DND-41 (cell line): Measurements from ENCODE around the gene TGM1.

Experiments
- ATAC-seq: fragments of 200-7000 bp; cut with Tn5 transposase; 3 replicates; pipeline ENCODE4 v1.9.1; 2021; ENCODE audit warnings: low read depth; ENCODE audit not compliant: insufficient read depth
- DNase-seq: peaks from one replicate; pipeline ENCODE4 v3.0.0-alpha.2; 2020
- H2AFZ ChIP-seq: 2 replicates; pipeline ENCODE4 v1.6.0; 2012; ENCODE audit warnings: low read depth, low read length
- H3K27ac ChIP-seq: 2 replicates; pipeline ENCODE4 v1.5.1; 2012; ENCODE audit warnings: low read length, inconsistent platforms
- H3K27me3 ChIP-seq: fragments of 200-600 bp; sonication (generic); 2 replicates; pipeline ENCODE4 v1.6.0; 2012; ENCODE audit warnings: low read length, mild to moderate bottlenecking, inconsistent platforms; ENCODE audit not compliant: insufficient read depth, poor library complexity
- H3K36me3 ChIP-seq: 2 replicates; pipeline ENCODE4 v1.5.1; 2012; ENCODE audit warnings: low read length, inconsistent platforms; ENCODE audit not compliant: insufficient read depth
- H3K4me1 ChIP-seq: 2 replicates; pipeline ENCODE4 v1.5.1; 2012; ENCODE audit warnings: mild to moderate bottlenecking, low read length; ENCODE audit not compliant: insufficient read depth
- H3K4me2 ChIP-seq: 2 replicates; pipeline ENCODE4 v1.6.0; 2012; ENCODE audit warnings: mild to moderate bottlenecking, moderate library complexity, low read length, inconsistent platforms; ENCODE audit not compliant: insufficient read depth
- H3K4me3 ChIP-seq, 2 experiments: fragments of 200-600 bp in 1 of 2; shearing (Covaris generic) in 1 of 2; 2 replicates each; pipeline ENCODE4 v1.5.1; 2012 to 2016; ENCODE audit warnings: inconsistent platforms in 2 of 2, low read length in 2 of 2, mild to moderate bottlenecking in 2 of 2, low read depth in 1 of 2, moderate library complexity in 1 of 2
- H3K79me2 ChIP-seq: 2 replicates; pipeline ENCODE4 v1.6.0; 2012; ENCODE audit warnings: low read length, inconsistent platforms; ENCODE audit not compliant: insufficient read depth
- H3K9ac ChIP-seq: 2 replicates; pipeline ENCODE4 v1.6.0; 2012; ENCODE audit warnings: low read depth, mild to moderate bottlenecking, inconsistent platforms, low read length, moderate library complexity
- H3K9me3 ChIP-seq: 2 replicates; pipeline ENCODE4 v1.5.1; 2012; ENCODE audit warnings: low read length, moderate library complexity, mild to moderate bottlenecking, inconsistent platforms; ENCODE audit not compliant: insufficient read depth, severe bottlenecking
- H4K20me1 ChIP-seq: 2 replicates; pipeline ENCODE4 v1.6.0; 2012; ENCODE audit warnings: low read length; ENCODE audit not compliant: insufficient read depth
- CTCF ChIP-seq: IDR thresholded peaks from 2 replicates; pipeline ENCODE4 v1.5.1; 2012; ENCODE audit warnings: borderline replicate concordance, low read length, moderate library complexity, mild to moderate bottlenecking; ENCODE audit not compliant: poor library complexity, severe bottlenecking; ENCODE audit errors: extremely low read depth
- EZH2 ChIP-seq: IDR thresholded peaks from 3 replicates; pipeline ENCODE4 v1.6.1; 2012; ENCODE audit warnings: borderline replicate concordance, low read depth, mild to moderate bottlenecking, moderate library complexity, low read length, inconsistent platforms; ENCODE audit not compliant: severe bottlenecking

Gene TGM1

DNA sequence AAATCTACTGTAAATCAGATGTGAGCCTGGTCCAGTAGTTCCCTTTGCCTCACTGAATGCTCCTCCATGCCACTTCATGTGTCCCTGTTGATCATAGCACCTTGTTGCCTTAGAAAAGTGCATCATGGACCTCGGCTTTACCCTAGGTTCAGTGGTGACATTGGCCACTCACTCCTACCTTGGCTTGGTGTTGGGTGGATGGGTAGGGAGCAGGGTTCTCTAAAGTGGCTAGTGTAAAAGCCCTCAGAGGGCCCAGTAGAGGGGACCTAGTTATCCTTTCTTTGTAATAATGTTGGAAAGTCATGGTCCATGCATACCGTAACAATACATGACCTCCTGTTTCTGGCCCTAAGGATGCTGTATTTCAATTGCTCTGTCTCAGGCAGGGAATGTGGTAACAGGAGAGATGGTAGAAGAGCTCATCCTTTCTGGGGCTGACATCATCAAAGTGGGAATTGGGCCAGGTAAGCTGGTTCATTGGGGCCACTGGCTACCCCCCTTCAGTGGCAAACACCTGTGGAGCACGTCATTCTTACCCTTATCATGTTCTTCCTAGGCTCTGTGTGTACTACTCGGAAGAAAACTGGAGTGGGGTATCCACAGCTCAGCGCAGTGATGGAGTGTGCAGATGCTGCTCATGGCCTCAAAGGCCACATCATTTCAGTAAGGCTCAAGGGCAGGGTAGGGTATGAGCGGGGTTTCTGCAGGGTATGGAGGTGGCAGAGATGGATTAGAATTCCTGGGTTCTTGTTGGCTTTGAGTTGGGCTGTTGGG lies 26.1 kb downstream of the TGM1 start:
- no peak overlapping the region for H2AFZ ChIP-seq
- H3K9ac ChIP-seq, result no peak overlapping the region
- peaks cover 14% of the 10 kb centered on the region for H4K20me1 ChIP-seq
- H3K9me3 ChIP-seq, result no peaks in the 10 kb centered on the region
- peaks cover 59% of the 10 kb centered on the region for H3K4me1 ChIP-seq
- ATAC-seq (no peak), DNase-seq (no peak)
- H3K4me3 ChIP-seq, result no peak overlapping the region
- H3K27ac ChIP-seq, result no peak overlapping the region
- H3K27me3 ChIP-seq, result no peaks in the 10 kb centered on the region
- peaks cover 75% of the 10 kb centered on the region for H3K36me3 ChIP-seq
- TF ChIP-seq EZH2 (no peak), CTCF (no peak)
- H3K79me2 ChIP-seq, result peaks cover 61% of the 10 kb centered on the region
- H3K4me2 ChIP-seq, result no peak overlapping the region

- Histone ChIP-seq H3K27me3 (no peaks in the 10 kb centered on the region), H4K20me1 (peaks cover 13% of the 10 kb centered on the region), H2AFZ (no peak overlapping the region), H3K27ac (no peak overlapping the region), H3K4me2 (no peak overlapping the region), H3K4me1 (peaks cover 57% of the 10 kb centered on the region), H3K36me3 (peaks cover 74% of the 10 kb centered on the region), H3K9me3 (no peaks in the 10 kb centered on the region), H3K4me3 (no peak overlapping the region), H3K9ac (no peak overlapping the region), H3K79me2 (peaks cover 62% of the 10 kb centered on the region)
- DNase-seq, result no peak
- no peak for ATAC-seq
- TF ChIP-seq CTCF, result no peak
- no peak for TF ChIP-seq EZH2
Measured at GRCh38 chr14:24235804-24236688, 26.9 kb downstream of the TGM1 start.

DNA sequence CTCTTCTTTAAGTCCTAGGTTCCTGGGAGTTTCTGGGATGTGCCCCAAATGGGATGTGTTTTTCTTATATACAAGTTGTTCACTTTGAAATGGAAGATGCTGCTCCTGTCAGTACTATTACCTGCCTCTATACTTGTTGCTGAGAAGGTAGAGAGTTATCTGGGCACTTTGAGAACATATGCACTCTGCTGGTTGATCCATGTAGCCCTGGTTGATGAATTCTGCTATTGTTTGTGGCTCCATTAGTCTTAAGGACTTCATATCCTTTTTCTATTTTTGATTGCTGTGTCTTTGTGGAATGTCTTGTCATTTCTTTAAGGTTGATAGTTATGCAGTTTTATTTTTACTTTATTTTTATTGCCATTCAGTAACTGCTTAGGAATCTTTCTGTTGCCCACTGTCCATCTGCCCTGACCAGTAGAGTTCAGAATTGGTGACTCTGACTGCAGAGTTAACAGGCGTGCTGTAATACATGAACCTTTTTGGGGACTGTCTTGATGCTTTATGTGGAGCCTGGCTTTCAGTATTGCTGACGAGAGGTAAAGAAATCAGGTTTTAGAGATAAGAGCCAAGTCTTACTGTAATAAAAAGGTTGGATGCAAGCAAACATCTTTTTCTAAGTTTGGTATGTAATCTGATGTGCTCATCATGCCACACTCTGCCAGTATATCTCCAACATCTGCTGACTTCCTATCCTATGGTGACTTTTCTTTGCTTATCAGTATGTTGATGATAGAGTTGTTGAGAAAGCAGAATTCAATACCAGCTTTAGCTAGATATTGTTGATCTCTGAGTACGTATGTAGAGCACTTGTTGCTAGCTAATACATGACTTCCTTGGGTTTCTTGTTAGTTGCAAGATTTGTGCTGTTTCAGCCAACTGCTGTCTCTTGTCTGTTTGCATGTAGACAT lies 28.6 kb downstream of the TGM1 start:
- no peaks in the 10 kb centered on the region for H3K27me3 ChIP-seq
- no peaks in the 10 kb centered on the region for H3K9me3 ChIP-seq
- DNase-seq (no peak), ATAC-seq (no peak)
- H2AFZ ChIP-seq, result no peak overlapping the region
- H3K4me3 ChIP-seq, result peak overlapping the region in 1 of 2 experiments; percentile 75; a peak in 1 of 4 replicates
- peaks cover 60% of the 10 kb centered on the region for H3K36me3 ChIP-seq
- H3K9ac ChIP-seq, result no peak overlapping the region
- H3K27ac ChIP-seq, result no peak overlapping the region
- peak overlapping the region; percentile 99; the same call in 1 of the 2 replicates for H3K4me2 ChIP-seq
- H3K4me1 ChIP-seq, result peaks cover 52% of the 10 kb centered on the region
- TF ChIP-seq EZH2 (no peak), CTCF (no peak)
- peaks cover 4% of the 10 kb centered on the region for H4K20me1 ChIP-seq
- peaks cover 59% of the 10 kb centered on the region for H3K79me2 ChIP-seq
